Muscle of arm (tissue), 12 donors: ENCODE data around the gene TMEM185B. TPM values are rescaled to one million over a fixed set of nuclear protein-coding genes. Genes with fewer than 3 reads are reported as not detected.

Source experiments
- DNase-seq: peaks from one replicate; pipeline ENCODE4 v3.0.0-alpha.2; 2013
- polyA plus RNA-seq, 12 donors: library from polyadenylated mRNA; unstranded; fragments of 120-200 nt; gene quantifications; one replicate each; pipeline ENCODE4 v1.2.1, GENCODE V29; 2013; ENCODE audit not compliant: insufficient read length in 12 of 12

Gene TMEM185B
- polyA plus RNA-seq, 12 donors, result 12.6 to 19.0 (median 15.0) TPM; not detected in 1

GRCh38 chr2:120253021-120253882, 30.1 kb upstream of the TMEM185B start:
- peak; percentile 82 for DNase-seq

GRCh38 chr2:120252225-120253020, 29.2 kb upstream of the TMEM185B start, which contains the start of gene RALB:
Gene RALB, plus strand, starts transcription at chr2:120252852. Its CDS starts 25,813 bp downstream, at chr2:120278665.
- DNase-seq, result peak; percentile 100

DNA sequence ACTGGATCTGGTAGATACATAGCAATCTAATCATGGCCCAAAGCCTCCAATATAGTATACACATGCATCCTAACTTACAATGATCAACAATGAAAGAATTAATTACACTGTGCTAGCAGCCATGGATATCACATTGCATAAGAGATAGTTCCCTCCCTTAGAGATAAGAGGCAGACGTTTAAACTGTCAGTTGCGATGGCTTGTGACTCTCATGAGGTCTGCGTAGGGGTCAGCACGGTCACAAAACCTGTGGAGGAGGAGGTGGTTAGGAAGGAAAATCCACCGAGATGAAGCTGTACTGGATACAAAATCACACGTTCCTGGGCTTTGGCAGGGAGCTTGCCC, 28.7 kb upstream of the TMEM185B start:
- DNase-seq, result no peak

- no peak for DNase-seq
Observed at GRCh38 chr2:120251078-120251477, 27.9 kb upstream of the TMEM185B start.

DNA sequence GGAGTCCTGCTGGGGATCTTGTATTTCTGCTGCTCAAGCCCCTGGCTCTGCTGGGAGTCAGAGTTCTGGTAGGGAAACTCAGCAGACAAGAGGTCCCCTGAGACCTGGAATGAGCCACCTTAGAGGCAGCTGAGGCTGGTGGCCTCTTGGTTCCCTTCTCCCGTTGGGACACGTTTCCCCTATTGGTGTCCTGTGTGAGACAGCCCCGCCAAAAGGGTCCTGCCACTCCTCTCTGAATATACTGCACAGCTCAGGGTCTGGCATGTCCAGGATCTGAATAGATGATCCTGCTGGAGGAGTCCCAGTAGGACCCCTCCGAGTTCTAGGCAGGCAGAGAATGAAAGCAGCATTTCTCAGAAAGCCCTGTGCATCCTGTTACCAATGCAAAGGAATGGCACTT, 27.4 kb upstream of the TMEM185B start:
- DNase-seq, result no peak

DNA sequence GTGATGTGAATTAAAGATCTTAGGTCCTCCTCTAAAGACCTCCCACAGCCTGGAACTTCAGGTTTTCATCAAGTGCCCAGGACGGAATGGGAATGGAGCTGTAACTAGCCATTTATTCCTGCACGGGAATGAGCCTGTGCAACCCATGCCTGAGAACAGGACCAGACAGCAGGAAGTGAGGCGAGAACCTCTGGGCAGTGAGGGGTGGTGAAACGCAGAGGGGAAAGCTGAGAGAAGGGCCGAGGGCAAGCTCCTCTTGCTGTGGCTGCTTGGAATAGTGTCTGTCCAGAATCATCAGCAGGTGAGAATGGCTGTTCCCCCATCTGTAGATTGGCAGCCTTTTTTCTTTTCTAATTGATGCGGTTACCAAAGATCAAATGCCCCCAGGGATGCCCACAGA, 24.7 kb upstream of the TMEM185B start:
- no peak for DNase-seq

- DNase-seq, result no peak
Observed at GRCh38 chr2:120246546-120247300, 23.5 kb upstream of the TMEM185B start.

GRCh38 chr2:120245520-120246332, 22.5 kb upstream of the TMEM185B start:
- no peak for DNase-seq

DNA sequence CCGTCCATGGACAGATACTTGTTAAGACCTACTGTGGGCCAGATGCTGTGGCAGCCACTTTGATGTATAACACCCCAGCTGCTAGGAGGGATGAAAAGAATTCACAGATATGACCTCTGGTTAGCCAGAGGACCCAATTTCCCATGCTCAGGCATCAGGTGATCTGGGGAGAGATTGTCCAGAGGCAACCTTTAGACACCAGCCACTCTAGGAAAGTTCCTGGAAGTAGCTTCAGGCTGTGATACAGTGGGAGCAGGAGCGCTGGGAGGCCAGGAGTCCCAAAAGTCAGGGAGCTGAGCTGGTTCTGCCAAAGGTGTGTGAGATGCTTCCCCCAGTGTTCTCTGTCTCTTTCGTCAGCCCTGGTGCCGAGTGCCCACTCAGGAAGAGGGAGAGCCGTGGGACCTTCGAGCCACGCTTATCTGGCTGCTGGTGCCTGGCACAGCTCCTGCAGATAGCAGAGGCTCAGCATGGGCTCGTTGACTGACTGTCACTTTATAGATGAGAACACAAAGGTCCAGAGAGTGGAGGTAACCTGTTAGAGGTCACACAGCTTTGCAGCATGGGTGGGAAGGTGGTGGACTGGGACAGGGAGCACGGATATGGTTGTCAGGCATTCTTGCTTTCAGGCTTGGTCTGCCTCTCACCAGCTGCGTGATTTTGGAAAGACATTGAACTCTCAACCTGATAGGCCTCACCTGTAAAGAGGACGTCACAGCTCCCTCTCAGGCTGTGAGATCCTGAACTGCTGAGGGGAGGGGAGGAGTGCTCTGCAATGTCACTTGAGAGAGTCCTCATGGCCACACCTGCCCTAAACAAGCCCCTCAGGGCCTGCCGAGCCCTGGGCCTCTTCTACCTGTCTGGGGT, 21.7 kb upstream of the TMEM185B start:
- DNase-seq, result no peak

GRCh38 chr2:120243875-120244553, 20.8 kb upstream of the TMEM185B start:
- DNase-seq, result no peak

GRCh38 chr2:120243211-120243610, 20.0 kb upstream of the TMEM185B start:
- no peak for DNase-seq

DNA sequence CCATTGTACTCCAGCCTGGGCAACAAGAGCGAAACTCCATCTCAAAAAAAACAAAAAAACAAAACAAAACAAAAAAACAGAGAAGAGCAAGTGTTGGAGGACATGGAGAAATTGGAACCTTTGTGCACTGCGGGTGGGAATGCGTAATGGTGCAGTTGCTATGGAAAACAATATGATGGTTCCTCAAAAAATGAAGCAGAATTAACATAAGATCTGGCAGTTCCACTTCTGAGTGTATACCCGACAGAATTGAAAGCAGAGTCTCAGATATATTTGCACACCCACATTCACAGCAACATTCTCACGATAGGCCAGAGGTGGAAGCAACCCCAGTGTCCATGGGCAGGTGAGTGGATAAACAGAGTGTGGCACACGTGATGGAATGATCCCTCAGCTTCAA, 18.5 kb upstream of the TMEM185B start:
- DNase-seq, result no peak

DNA sequence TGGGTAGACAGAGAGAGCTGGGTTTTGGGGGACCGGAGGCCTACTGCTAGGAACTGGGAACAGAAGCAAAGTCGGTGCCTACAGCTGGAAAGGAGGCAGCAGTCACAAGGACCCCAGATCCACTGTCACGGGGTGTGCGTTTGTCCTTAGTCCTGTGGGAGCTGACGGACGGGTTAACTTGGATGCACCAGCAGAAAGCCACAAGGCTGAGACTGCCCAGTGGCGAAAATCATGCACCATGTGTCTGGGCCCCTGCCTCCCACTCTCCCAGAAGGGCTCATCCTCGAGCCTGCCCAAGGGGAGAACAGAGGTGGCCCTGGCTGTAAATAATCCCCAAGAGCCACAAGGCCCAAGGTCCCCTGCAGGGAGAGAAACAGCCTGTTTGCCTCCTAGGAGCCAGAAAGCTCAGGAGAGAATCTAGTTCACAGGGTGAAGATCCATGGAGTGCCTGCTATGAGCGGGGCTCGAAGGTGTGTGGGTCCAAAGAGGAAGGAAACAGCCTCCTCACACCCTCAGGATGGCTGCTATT, 17.8 kb upstream of the TMEM185B start:
- no peak for DNase-seq

DNA sequence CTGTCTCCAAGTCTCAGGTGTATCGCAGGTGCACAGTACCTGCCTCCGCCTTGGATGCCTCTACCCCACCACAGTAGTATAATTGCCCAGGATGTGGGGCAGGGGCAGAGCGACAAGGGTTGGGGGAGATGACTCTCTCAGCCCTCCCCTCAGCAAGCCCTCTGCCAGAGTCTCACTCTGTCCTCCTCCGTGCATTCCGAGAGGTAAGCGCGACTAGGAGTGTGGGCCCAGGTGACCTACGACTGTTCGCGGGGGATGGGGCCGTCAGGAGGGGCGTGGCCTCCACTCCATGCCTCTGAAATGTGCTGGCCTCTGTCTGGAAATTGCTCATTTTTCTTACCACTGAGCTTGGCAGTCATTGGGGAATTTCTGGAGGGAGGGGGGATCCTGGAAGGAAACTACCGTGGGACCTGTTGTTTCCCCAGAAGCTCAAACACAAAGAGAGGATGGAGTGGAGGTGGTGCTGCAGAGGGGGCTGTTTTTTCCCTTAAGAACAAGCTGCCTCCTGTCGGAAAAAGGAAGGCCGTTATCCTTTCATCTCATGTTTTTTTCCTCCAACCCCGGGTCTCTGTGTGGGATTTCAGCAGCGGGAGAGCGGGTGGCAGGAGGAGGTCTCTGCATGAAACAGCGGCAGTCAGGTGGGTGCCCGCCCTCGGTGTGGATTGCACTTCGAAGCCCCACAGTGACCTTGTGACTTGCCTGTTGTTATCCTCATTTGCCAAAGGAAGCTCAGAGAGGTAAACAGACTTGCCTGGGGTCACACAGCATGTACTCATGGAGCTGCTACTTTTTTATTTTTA, 16.5 kb upstream of the TMEM185B start:
- DNase-seq, result peak; percentile 74

DNA sequence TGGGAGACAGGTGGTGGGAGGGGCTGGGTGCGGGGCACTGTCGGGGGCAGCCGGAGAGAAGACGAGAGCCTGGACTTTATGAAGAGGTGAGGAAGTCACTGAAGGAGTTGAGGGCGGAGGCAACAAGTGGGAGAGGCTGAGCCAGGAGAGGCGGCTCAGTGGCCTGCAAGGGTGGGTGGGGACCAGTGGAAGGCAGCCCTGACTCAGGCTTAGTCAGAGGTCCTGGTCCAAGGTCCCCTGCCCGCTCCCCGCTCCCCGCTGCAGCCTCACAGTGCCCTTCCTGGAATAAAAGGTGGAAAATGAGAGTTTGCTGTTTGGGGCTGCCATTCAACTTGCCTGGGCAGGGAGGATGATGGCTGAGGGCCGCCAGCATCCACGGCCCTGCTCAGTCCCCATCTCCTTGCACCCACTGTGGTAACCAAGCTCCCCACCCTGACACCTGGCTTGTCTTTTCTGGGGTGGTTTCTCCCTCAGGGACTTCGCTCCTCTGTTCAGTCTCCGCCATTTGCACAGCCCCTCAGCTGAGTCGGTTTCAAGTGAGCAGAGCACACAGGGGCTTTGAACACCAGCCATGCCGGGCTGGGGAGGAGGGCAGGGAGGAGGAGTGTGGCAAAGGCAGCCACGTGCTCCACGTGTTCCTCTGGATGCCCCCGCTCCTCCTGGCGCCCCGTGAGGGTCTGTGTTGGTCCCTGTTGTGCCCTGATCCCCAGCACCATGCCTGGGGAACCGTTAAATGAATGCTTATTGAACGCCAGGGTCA, 15.7 kb upstream of the TMEM185B start:
- DNase-seq, result no peak

DNA sequence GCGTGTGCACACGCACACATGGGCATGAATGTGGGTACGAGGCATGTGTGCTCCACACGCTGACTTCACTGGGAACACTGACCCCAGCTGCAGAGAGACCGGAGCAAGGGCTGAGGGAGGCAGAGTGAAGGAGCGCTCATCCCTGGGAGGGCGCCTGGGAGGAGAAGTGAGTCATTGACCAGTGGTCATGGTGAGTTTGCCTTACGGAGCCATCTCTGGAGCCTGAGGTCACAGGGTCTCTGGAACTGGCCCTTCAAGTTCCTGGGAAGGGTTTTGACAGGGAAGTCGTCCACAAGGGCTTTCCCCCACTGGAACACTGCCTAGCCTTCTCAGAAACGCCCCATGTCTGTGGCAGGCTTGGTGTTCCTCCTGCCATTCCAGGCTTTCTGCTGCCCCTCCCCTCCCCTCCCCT, 14.3 kb upstream of the TMEM185B start:
- no peak for DNase-seq

- no peak for DNase-seq
Observed at GRCh38 chr2:120236791-120237190, 13.6 kb upstream of the TMEM185B start.

DNA sequence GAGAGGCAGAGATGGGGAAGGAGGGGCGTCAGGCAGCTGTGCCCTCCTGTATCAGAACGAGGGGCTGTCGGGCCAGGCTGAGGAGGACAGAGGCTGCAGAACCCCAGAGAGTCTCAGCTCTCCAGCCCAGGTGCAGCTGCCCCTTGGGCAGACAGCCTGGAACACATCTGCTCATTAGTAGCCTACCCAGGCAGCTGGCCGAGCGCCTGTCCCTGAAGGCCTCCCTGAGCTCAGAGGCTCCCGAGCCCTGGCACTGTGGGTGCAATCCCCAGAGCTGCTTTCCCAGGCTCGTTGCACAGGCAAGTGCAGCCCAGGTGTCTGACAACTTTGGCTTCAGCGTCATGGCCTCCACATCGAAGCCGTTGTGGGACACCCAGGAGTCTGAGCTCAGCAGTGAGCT, 13.1 kb upstream of the TMEM185B start:
- DNase-seq, result no peak
